ENCODE results near the gene HLA-B.
A peak's percentile ranks its signal among the peaks of the same experiment; 100 is the strongest.

The HLA-B gene

GRCh38 chr6:31352683-31353383, 4.1 kb downstream of the HLA-B start:
- no peak for DNase-seq (ENCODE audit: low read depth)

GRCh38 chr6:31352310-31352682, 4.7 kb downstream of the HLA-B start:
- no peak for DNase-seq (ENCODE audit: low read depth)

- no peak for DNase-seq (ENCODE audit: low read depth)
Observed at GRCh38 chr6:31351401-31352309, 5.3 kb downstream of the HLA-B start.

- DNase-seq (ENCODE audit: low read depth): no peak
Observed at GRCh38 chr6:31351033-31351380, 6.0 kb downstream of the HLA-B start.

GRCh38 chr6:31350196-31351032, 6.6 kb downstream of the HLA-B start:
- no peak for DNase-seq (ENCODE audit: low read depth)

- no peak for DNase-seq (ENCODE audit: low read depth)
Observed at GRCh38 chr6:31349301-31349700, 7.7 kb downstream of the HLA-B start.

GRCh38 chr6:31345026-31345730, 11.8 kb downstream of the HLA-B start:
- no peak for DNase-seq (ENCODE audit: low read depth)

- DNase-seq (ENCODE audit: low read depth): no peak
Observed at GRCh38 chr6:31340228-31340627, 16.8 kb downstream of the HLA-B start.

GRCh38 chr6:31339210-31339609, 17.8 kb downstream of the HLA-B start:
- DNase-seq (ENCODE audit: low read depth): no peak

GRCh38 chr6:31336896-31337496, 20.0 kb downstream of the HLA-B start:
- no peak for DNase-seq (ENCODE audit: low read depth)

GRCh38 chr6:31332637-31333602, 24.1 kb downstream of the HLA-B start:
- DNase-seq (ENCODE audit: low read depth): no peak

- DNase-seq (ENCODE audit: low read depth): no peak
Observed at GRCh38 chr6:31328355-31328960, 28.5 kb downstream of the HLA-B start.

- DNase-seq (ENCODE audit: low read depth): no peak
Observed at GRCh38 chr6:31321820-31322219, 35.2 kb downstream of the HLA-B start.

GRCh38 chr6:31321005-31321707, 35.8 kb downstream of the HLA-B start:
- DNase-seq (ENCODE audit: low read depth): no peak

- DNase-seq (ENCODE audit: low read depth): no peak
Observed at GRCh38 chr6:31317036-31317435, 39.9 kb downstream of the HLA-B start.

GRCh38 chr6:31309641-31310040, 47.3 kb downstream of the HLA-B start:
- no peak for DNase-seq (ENCODE audit: low read depth)

GRCh38 chr6:31308845-31309175, 48.2 kb downstream of the HLA-B start:
- no peak for DNase-seq (ENCODE audit: low read depth)

- DNase-seq (ENCODE audit: low read depth): peak; percentile 70
Observed at GRCh38 chr6:31308050-31308844, 48.7 kb downstream of the HLA-B start.
